RWPE1 (cell line): ENCODE measurements around the gene SLIT3.

Experiments
- CTCF ChIA-PET: fragments of 350-600 bp; sonication (Branson Sonifier 250); formaldehyde crosslinking; extraction: SDS; loops from one replicate; lab custom pipeline; 2021; lab: Yijun Ruan, JAX
- POLR2A ChIA-PET: fragments of 400-600 bp; formaldehyde crosslinking; extraction: SDS; loops from one replicate; lab custom pipeline; 2020; ENCODE audit warnings: antibody characterized with exemption; ENCODE audit not compliant: low non-redundant PET; lab: Yijun Ruan, JAX
- DNase-seq: peaks from one replicate; pipeline ENCODE4 v3.0.0; 2012; ENCODE audit warnings: low spot score
- H3K27ac ChIP-seq: fragments of 450-650 bp; 2 replicates; pipeline ENCODE4 v1.5.1; 2017
- CTCF ChIP-seq: fragments of 450-650 bp; conservative IDR thresholded peaks from 2 replicates; pipeline ENCODE4 v1.5.1; 2017; ENCODE audit warnings: low read depth, mild to moderate bottlenecking

The SLIT3 gene

GRCh38 chr5:168669668-168670378 is 631.1 kb downstream of the SLIT3 start:
- no peak for DNase-seq
- ChIA-PET CTCF (no interaction called here), POLR2A (no interaction called here)

GRCh38 chr5:168669156-168669555 is 631.8 kb downstream of the SLIT3 start:
- no peak overlapping the region for H3K27ac ChIP-seq
- CTCF ChIA-PET, result interaction anchor here (0.5 kb wide), 1 partner anchor 11 kb away, joined by 4 read pairs; no protein-coding TSS in a partner anchor
- POLR2A ChIA-PET, result no interaction called here
- TF ChIP-seq CTCF, result no peak
- no peak for DNase-seq

More at GRCh38 chr5:168669668-168670378, 631.1 kb downstream of the SLIT3 start:
- H3K27ac ChIP-seq, result no peak overlapping the region
- no peak for TF ChIP-seq CTCF

- no peak for TF ChIP-seq CTCF
These were observed 632.9 kb downstream of the SLIT3 start for GRCh38 chr5:168668078-168668477.

GRCh38 chr5:168667301-168667840 is 633.6 kb downstream of the SLIT3 start:
- no peak for DNase-seq
- CTCF ChIA-PET, result no interaction called here
- POLR2A ChIA-PET, result no interaction called here
- no peak overlapping the region for H3K27ac ChIP-seq
- TF ChIP-seq CTCF, result no peak

More at GRCh38 chr5:168668078-168668477, 632.9 kb downstream of the SLIT3 start:
- ChIA-PET POLR2A (no interaction called here), CTCF (no interaction called here)
- no peak overlapping the region for H3K27ac ChIP-seq
- DNase-seq, result no peak

- ChIA-PET POLR2A (no interaction called here), CTCF (interaction anchor here (0.6 kb wide), 1 partner anchor 431 kb away, joined by 5 read pairs; no protein-coding TSS in a partner anchor)
- no peak overlapping the region for H3K27ac ChIP-seq
- TF ChIP-seq CTCF, result no peak
- no peak for DNase-seq
These were observed 634.6 kb downstream of the SLIT3 start for GRCh38 chr5:168666356-168666755.

- CTCF ChIA-PET, result interaction anchor here (0.6 kb wide), 1 partner anchor 310 kb away, joined by 3 read pairs; no protein-coding TSS in a partner anchor
- H3K27ac ChIP-seq, result no peak overlapping the region
- POLR2A ChIA-PET, result no interaction called here
- no peak for TF ChIP-seq CTCF
- DNase-seq, result no peak
These were observed 637.5 kb downstream of the SLIT3 start for GRCh38 chr5:168663276-168664004.
